Measurements from ENCODE around the gene TSSK1B.

The TSSK1B gene

DNA sequence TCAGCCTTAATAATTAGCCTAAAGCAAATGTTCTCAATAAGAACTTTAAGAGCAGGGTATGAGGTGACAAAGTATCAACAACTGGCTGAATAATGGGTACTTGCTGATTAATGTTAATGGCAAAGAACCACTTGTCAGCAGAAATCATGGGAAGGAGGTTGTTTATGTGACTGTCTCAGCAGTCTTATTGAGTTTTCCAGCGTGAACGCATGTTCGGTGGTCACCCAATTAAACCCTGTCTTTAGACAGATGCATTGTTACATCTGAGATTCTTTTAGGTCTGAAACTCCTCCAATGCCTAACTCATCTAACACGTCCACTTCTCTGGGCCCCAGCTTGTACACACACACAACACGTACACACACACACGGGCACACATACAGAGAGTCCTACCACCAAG is 18.2 kb upstream of the TSSK1B start (continued):
- TF ChIP-seq ZNF280C (tag by site-specific recombination; IDR thresholded peaks at IDR 0.05): no peak
- TF ChIP-seq, protein P1, sequence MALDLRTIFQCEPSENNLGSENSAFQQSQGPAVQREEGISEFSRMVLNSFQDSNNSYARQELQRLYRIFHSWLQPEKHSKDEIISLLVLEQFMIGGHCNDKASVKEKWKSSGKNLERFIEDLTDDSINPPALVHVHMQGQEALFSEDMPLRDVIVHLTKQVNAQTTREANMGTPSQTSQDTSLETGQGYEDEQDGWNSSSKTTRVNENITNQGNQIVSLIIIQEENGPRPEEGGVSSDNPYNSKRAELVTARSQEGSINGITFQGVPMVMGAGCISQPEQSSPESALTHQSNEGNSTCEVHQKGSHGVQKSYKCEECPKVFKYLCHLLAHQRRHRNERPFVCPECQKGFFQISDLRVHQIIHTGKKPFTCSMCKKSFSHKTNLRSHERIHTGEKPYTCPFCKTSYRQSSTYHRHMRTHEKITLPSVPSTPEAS (tag by site-specific recombination; IDR thresholded peaks at IDR 0.05): no peak
- no peak for TF ChIP-seq REPIN1 (tag by site-specific recombination; IDR thresholded peaks at IDR 0.05; ENCODE audit: low read depth)
- no peak for TF ChIP-seq ZNF580 (tag by site-specific recombination; IDR thresholded peaks at IDR 0.05)
- no peak for TF ChIP-seq ZNF530 (tag by site-specific recombination; IDR thresholded peaks at IDR 0.05; ENCODE audit: low read depth)

GRCh38 chr5:113451797-113452196 is 17.0 kb upstream of the TSSK1B start:
- peaks cover 4% of the 10 kb centered on the region for H3K4me1 ChIP-seq (ENCODE audit: control insufficient read depth, insufficient read depth, low read length)
- CTCF ChIA-PET: no interaction called here
- no peaks in the 10 kb centered on the region for H3K36me3 ChIP-seq (ENCODE audit: control insufficient read depth in 2 of 2, insufficient read depth in 1 of 2, low read length in 2 of 2)
- TF ChIP-seq, protein P2, sequence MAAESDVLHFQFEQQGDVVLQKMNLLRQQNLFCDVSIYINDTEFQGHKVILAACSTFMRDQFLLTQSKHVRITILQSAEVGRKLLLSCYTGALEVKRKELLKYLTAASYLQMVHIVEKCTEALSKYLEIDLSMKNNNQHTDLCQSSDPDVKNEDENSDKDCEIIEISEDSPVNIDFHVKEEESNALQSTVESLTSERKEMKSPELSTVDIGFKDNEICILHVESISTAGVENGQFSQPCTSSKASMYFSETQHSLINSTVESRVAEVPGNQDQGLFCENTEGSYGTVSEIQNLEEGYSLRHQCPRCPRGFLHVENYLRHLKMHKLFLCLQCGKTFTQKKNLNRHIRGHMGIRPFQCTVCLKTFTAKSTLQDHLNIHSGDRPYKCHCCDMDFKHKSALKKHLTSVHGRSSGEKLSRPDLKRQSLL (tag by site-specific recombination; IDR thresholded peaks at IDR 0.05): no peak
- TF ChIP-seq ZNF169 (tag by site-specific recombination; IDR thresholded peaks at IDR 0.05) (no peak), GFI1B (tag by site-specific recombination; IDR thresholded peaks at IDR 0.05) (no peak), ZNF366 (tag by site-specific recombination; conservative IDR thresholded peaks at IDR 0.05) (no peak), ZNF544 (tag by site-specific recombination; IDR thresholded peaks at IDR 0.05) (no peak), ZNF133 (tag by site-specific recombination; IDR thresholded peaks at IDR 0.05) (no peak), PRDM10 (tag by site-specific recombination; IDR thresholded peaks at IDR 0.05) (no peak), ZNF146 (tag by site-specific recombination; IDR thresholded peaks at IDR 0.05) (no peak), ZNF426 (tag by site-specific recombination; IDR thresholded peaks at IDR 0.05) (no peak), ZNF623 (tag by site-specific recombination; IDR thresholded peaks at IDR 0.05) (no peak), ZBTB10 (tag by site-specific recombination; IDR thresholded peaks at IDR 0.05) (no peak)
- TF ChIP-seq, protein P3, sequence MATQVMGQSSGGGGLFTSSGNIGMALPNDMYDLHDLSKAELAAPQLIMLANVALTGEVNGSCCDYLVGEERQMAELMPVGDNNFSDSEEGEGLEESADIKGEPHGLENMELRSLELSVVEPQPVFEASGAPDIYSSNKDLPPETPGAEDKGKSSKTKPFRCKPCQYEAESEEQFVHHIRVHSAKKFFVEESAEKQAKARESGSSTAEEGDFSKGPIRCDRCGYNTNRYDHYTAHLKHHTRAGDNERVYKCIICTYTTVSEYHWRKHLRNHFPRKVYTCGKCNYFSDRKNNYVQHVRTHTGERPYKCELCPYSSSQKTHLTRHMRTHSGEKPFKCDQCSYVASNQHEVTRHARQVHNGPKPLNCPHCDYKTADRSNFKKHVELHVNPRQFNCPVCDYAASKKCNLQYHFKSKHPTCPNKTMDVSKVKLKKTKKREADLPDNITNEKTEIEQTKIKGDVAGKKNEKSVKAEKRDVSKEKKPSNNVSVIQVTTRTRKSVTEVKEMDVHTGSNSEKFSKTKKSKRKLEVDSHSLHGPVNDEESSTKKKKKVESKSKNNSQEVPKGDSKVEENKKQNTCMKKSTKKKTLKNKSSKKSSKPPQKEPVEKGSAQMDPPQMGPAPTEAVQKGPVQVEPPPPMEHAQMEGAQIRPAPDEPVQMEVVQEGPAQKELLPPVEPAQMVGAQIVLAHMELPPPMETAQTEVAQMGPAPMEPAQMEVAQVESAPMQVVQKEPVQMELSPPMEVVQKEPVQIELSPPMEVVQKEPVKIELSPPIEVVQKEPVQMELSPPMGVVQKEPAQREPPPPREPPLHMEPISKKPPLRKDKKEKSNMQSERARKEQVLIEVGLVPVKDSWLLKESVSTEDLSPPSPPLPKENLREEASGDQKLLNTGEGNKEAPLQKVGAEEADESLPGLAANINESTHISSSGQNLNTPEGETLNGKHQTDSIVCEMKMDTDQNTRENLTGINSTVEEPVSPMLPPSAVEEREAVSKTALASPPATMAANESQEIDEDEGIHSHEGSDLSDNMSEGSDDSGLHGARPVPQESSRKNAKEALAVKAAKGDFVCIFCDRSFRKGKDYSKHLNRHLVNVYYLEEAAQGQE (tag by site-specific recombination; IDR thresholded peaks at IDR 0.05): no peak
- no peak overlapping the region for H3K4me3 ChIP-seq (ENCODE audit: low read depth, low read length)
- POLR2A ChIA-PET: no interaction called here
- H3K9me3 ChIP-seq (ENCODE audit: control insufficient read depth, insufficient read depth, low read depth, low read length): no peaks in the 10 kb centered on the region
- H3K27ac ChIP-seq (ENCODE audit: extremely low read depth, low read depth, low read length): no peak overlapping the region

Measured in HEK293 (cell line).